Thyroid gland (tissue), 4 donors: ENCODE data around the gene SSR2.

Experiments
- POLR2A ChIP-seq, 2 donors: fragments of 450-650 bp; IDR thresholded peaks; one replicate each; pipeline ENCODE4 v1.6.1; 2017; ENCODE audit warnings: antibody characterized with exemption in 2 of 2, mild to moderate bottlenecking in 2 of 2, moderate library complexity in 1 of 2
- TF ChIP-seq, protein P1 (sequence below), 6 experiments: fragments of 200-600 bp in 3 of 6; fragments of 450-650 bp in 3 of 6; sonication (generic) in 3 of 6; IDR thresholded peaks; one replicate each; pipeline ENCODE4 v1.5.1; 2016 to 2019; ENCODE audit warnings: antibody characterized with exemption in 6 of 6, mild to moderate bottlenecking in 2 of 6, inconsistent platforms in 1 of 6, moderate library complexity in 1 of 6

DNA sequence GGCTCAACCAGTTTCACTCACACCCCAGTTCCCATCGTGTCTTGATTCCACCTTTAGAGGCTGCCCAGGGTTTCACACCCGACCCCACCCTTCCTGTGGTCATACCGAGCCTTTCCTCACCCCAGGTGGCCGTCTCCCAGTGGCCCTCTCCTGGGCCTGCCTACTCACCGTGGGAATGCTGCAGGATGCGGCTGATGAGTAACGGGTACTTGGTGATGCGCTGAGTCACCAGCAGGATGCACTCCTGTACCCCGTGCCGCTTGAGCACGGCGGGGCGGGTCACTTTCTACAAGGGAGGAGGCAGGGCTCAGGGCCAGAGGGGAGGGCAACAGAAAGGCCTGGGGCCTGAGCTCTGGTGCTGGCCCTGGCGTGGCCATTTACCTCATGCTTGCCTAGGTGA, 58.8 kb downstream of the SSR2 start:
- TF ChIP-seq, protein P1, sequence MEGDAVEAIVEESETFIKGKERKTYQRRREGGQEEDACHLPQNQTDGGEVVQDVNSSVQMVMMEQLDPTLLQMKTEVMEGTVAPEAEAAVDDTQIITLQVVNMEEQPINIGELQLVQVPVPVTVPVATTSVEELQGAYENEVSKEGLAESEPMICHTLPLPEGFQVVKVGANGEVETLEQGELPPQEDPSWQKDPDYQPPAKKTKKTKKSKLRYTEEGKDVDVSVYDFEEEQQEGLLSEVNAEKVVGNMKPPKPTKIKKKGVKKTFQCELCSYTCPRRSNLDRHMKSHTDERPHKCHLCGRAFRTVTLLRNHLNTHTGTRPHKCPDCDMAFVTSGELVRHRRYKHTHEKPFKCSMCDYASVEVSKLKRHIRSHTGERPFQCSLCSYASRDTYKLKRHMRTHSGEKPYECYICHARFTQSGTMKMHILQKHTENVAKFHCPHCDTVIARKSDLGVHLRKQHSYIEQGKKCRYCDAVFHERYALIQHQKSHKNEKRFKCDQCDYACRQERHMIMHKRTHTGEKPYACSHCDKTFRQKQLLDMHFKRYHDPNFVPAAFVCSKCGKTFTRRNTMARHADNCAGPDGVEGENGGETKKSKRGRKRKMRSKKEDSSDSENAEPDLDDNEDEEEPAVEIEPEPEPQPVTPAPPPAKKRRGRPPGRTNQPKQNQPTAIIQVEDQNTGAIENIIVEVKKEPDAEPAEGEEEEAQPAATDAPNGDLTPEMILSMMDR (IDR thresholded peaks at IDR 0.05) = no peak
- TF ChIP-seq POLR2A (IDR thresholded peaks at IDR 0.05) = no peak
